Measurements from ENCODE around the gene SHF.
A peak's percentile ranks its signal among the peaks of the same experiment; 100 is the strongest.
"Not testable (repeated sequence)": the region's sequence is repeated elsewhere in the genome, so short reads cannot be mapped to it uniquely, and the experiment has no call there.

SHF gene

GRCh38 chr15:45187894-45188830, at the start of gene SHF:
Gene SHF, minus strand, starts transcription at chr15:45187966. Its CDS starts 15 bp downstream, at chr15:45187951.
- no peak for DNase-seq (ENCODE audit: low read depth)

GRCh38 chr15:45236806-45237205, 49.0 kb upstream of the SHF start:
- DNase-seq (ENCODE audit: low read depth): not testable (repeated sequence)

- DNase-seq (ENCODE audit: low read depth): no peak
Observed at GRCh38 chr15:45234562-45235235, 46.9 kb upstream of the SHF start.

- DNase-seq (ENCODE audit: low read depth): no peak
Observed at GRCh38 chr15:45231864-45232562, 44.2 kb upstream of the SHF start.

- no peak for DNase-seq (ENCODE audit: low read depth)
Observed at GRCh38 chr15:45231132-45231531, 43.4 kb upstream of the SHF start.

- no peak for DNase-seq (ENCODE audit: low read depth)
Observed at GRCh38 chr15:45230245-45230965, 42.6 kb upstream of the SHF start.

- DNase-seq (ENCODE audit: low read depth): no peak
Observed at GRCh38 chr15:45228931-45229330, 41.2 kb upstream of the SHF start.

- DNase-seq (ENCODE audit: low read depth): no peak
Observed at GRCh38 chr15:45225506-45226273, 37.9 kb upstream of the SHF start.

GRCh38 chr15:45224621-45225217, 37.0 kb upstream of the SHF start:
- no peak for DNase-seq (ENCODE audit: low read depth)

GRCh38 chr15:45221967-45222366, 34.2 kb upstream of the SHF start:
- no peak for DNase-seq (ENCODE audit: low read depth)

GRCh38 chr15:45221053-45221599, 33.4 kb upstream of the SHF start:
- DNase-seq (ENCODE audit: low read depth): no peak

GRCh38 chr15:45212493-45212892, 24.7 kb upstream of the SHF start:
- DNase-seq (ENCODE audit: low read depth): no peak

- no peak for DNase-seq (ENCODE audit: low read depth)
Observed at GRCh38 chr15:45205192-45205591, 17.4 kb upstream of the SHF start.

GRCh38 chr15:45203182-45203581, 15.4 kb upstream of the SHF start:
- no peak for DNase-seq (ENCODE audit: low read depth)

GRCh38 chr15:45201869-45202268, 14.1 kb upstream of the SHF start:
- no peak for DNase-seq (ENCODE audit: low read depth)

GRCh38 chr15:45201557-45201859, 13.7 kb upstream of the SHF start:
- no peak for DNase-seq (ENCODE audit: low read depth)

- peak; percentile 44 for DNase-seq (ENCODE audit: low read depth)
Observed at GRCh38 chr15:45200799-45201556, 13.2 kb upstream of the SHF start.

GRCh38 chr15:45200001-45200798, 12.4 kb upstream of the SHF start:
- peak; percentile 92 for DNase-seq (ENCODE audit: low read depth)

Data from GM04503 (cell line).